Measurements from ENCODE around the gene HAGH.

DNA sequence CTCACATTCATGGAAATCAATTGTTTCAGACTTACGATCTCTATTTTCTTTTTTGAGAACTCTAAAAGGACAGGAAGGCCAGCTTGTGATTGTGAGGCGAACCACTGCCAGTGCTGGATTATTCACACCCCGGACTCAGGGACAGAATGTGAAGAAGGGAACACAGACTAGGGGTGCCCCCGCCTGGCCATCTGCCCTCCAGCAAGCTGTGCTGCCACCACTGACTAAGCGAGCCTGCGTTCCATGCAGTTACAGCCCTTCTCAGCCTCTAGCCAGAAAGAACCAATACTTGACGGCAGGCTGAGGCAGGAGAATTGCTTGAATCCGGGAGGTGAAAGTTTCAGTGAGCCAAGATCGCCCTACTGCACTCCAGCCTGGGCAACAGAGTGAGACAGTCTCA, 2.8 kb downstream of the HAGH start:
- TF ChIP-seq CTCF (optimal IDR thresholded peaks at IDR 0.05 in 1 of 3, IDR thresholded peaks at IDR 0.05 in 1 of 3, conservative IDR thresholded peaks at IDR 0.05 in 1 of 3; ENCODE audit: extremely low read depth in 1 of 3, insufficient read depth in 2 of 3, low read length in 3 of 3), result peak in 2 of 3 experiments; percentile 3 to 68
- TF ChIP-seq EZH2 (IDR thresholded peaks at IDR 0.05; ENCODE audit: low read length), result no peak
